Measurements from ENCODE around the gene INAFM2.

Gene INAFM2

DNA sequence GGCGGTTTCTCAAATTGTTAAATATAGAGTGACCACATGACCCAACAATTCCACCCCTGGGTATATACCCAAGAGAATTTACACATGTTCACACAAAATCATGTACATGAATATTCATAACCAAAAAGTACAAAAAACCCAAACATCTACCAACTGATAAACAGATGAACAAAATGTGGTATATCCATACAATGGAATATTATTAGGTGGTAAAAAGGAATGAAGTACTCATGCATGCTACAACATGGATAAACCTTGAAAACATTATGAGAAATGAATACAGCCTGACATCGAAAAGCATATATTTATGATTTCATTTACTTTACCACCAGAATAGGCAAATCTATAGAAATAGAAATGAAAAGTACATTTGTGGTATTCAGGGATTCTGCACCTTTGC, 23.1 kb upstream of the INAFM2 start:
- CTCF ChIA-PET, result interaction anchor here (1.5 to 24.3 kb wide), 4 partner anchors 10 to 37 kb away, joined by 3 to 500 read pairs (median 14); no protein-coding TSS in a partner anchor
- no peak for DNase-seq (ENCODE audit: low read depth, low spot score)
- no peak overlapping the region for H3K4me3 ChIP-seq (ENCODE audit: low read depth, low read length)
- TF ChIP-seq CTCF (IDR thresholded peaks at IDR 0.05; ENCODE audit: insufficient read depth, low read length, missing control alignments), result no peak
- POLR2A ChIA-PET, result no interaction called here

DNA sequence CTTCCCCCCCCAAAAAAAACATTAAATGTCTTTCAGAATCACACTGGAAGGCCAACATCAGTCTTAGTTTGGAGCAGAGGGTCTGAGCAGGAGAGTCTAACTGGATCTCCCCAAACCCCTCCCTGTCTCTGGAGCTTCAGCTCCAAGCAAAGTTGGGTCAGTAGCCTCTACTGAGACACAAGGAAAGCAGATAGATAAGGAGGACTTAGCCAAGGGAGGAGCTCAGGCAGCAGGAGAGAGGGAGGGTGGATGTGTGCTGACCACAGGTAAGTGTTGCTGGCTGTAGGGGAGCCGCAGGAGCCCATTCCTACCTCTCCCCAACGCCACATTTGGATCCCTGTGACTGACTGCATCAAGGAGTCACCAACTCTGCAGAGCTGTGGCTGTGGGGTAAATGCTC, 22.7 kb upstream of the INAFM2 start:
- DNase-seq (ENCODE audit: low read depth, low spot score), result no peak
- no peak overlapping the region for H3K4me3 ChIP-seq (ENCODE audit: low read depth, low read length)
- POLR2A ChIA-PET, result no interaction called here
- CTCF ChIA-PET, result interaction anchor here (0.9 to 24.3 kb wide), 7 partner anchors 8 to 36 kb away, joined by 3 to 500 read pairs (median 4); no protein-coding TSS in a partner anchor
- TF ChIP-seq CTCF (IDR thresholded peaks at IDR 0.05; ENCODE audit: insufficient read depth, low read length, missing control alignments), result no peak

DNA sequence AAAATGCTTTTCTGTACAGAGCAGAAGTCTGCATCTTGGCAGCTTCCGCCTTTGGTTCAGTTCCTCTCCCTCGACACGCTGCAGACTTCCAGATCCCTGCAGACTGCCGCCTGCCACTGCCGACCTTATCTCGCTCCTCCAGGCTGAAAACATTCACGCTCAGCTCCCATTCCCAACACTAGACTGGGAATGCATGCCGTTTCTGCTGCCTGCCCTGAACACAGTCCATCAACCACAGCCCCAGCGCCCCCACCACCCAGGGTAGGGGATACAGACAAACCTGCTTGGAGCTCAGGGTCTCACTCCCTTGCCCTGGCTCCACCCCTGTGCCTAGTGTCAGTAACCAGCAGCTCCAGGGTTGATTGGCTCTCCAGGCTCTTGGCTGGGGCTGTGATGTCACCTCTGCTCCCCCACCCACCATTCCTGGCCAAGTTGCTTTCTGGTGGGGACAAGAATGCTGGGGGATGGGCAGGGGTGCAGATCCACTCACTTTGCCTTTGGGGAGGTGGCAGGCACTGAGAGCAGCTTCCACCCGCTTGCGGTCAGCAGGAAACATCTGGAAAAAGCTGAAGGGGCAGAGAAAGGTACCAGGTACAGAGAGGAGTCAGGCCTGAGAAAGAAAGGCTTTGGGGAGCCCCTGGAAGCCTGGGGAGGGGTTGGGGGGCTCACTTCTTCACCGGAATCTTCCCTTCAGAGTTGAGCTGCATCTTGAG, 21.9 kb upstream of the INAFM2 start:
- H3K4me3 ChIP-seq (ENCODE audit: low read depth, low read length), result no peak overlapping the region
- ChIA-PET POLR2A (no interaction called here), CTCF (interaction anchor here (0.9 to 24.3 kb wide), 9 partner anchors 9 to 43 kb away, joined by 3 to 500 read pairs (median 4); no protein-coding TSS in a partner anchor)
- TF ChIP-seq CTCF (IDR thresholded peaks at IDR 0.05; ENCODE audit: insufficient read depth, low read length, missing control alignments), result no peak
- DNase-seq (ENCODE audit: low read depth, low spot score), result no peak

GRCh38 chr15:40302288-40302886, 21.1 kb upstream of the INAFM2 start:
- no peak overlapping the region for H3K4me3 ChIP-seq (ENCODE audit: low read depth, low read length)
- no peak for TF ChIP-seq CTCF (IDR thresholded peaks at IDR 0.05; ENCODE audit: insufficient read depth, low read length, missing control alignments)
- CTCF ChIA-PET, result interaction anchor here (1.0 to 24.3 kb wide), 8 partner anchors 8 to 120 kb away, joined by 4 to 500 read pairs (median 10); partner anchors contain the start of gene ANKRD63
- POLR2A ChIA-PET, result no interaction called here
- DNase-seq (ENCODE audit: low read depth, low spot score), result no peak

DNA sequence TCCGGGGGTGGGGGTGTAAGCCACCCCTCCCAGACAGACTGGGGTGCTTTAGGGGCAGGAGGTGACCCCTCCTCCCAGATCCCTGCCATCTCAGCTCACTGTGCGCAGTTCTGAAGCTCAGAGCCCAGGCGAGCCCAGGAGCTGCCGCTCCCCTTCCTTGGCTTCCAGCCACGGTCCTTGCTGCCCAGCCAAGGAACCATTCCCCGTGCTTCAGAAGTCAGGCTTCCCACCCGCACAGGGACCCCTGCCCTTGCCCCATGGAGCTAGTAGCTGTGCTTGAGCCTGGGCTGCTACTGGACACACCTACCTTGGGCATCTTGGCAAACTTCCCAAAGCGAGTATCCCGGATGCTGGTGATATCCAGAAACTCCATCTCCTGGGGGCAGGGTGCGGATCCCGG, 20.5 kb upstream of the INAFM2 start:
- CTCF ChIA-PET, result interaction anchor here (1.0 to 24.3 kb wide), 8 partner anchors 10 to 119 kb away, joined by 4 to 500 read pairs (median 6); partner anchors contain the start of gene ANKRD63
- POLR2A ChIA-PET, result no interaction called here

More for the DNA sequence above, 20.5 kb upstream of the INAFM2 start:
- no peak for TF ChIP-seq CTCF (IDR thresholded peaks at IDR 0.05; ENCODE audit: insufficient read depth, low read length, missing control alignments)
- DNase-seq (ENCODE audit: low read depth, low spot score), result no peak
- no peak overlapping the region for H3K4me3 ChIP-seq (ENCODE audit: low read depth, low read length)
